GM12878 (cell line): Measurements from ENCODE around the gene SCNM1. TPM values are rescaled to one million over a fixed set of nuclear protein-coding genes. Genes with fewer than 3 reads are reported as not detected.

Source experiments
- ATAC-seq: fragments of 200-7000 bp; cut with Tn5 transposase; 3 replicates; pipeline ENCODE4 v1.9.1; 2020; ENCODE audit warnings: mild to moderate bottlenecking, moderate library complexity
- BruUV-seq: library from RNA; stranded (reverse); fragments of 400-500 nt; replicated peaks from 2 replicates; lab custom pipeline; 2021; lab: Mats Ljungman, UMichigan
- CTCF ChIA-PET: fragments of 300-600 bp; sonication (Branson Sonifier 250); formaldehyde crosslinking; extraction: SDS; loops from one replicate; lab custom pipeline; 2021; ENCODE audit warnings: inconsistent platforms; lab: Yijun Ruan, JAX
- POLR2A ChIA-PET: fragments of 350-600 bp; formaldehyde crosslinking; extraction: SDS; loops from one replicate; lab custom pipeline; 2021; ENCODE audit warnings: inconsistent platforms; lab: Charles Lee
- RAD21 ChIA-PET: fragments of 300-600 bp; sonication (Branson Sonifier 250); formaldehyde crosslinking; loops from one replicate; lab custom pipeline; 2023; ENCODE audit warnings: antibody characterized with exemption; ENCODE audit not compliant: unreplicated experiment; lab: Charles Lee
- SMC1A ChIA-PET: fragments of 300-600 bp; sonication (Branson Sonifier 250); formaldehyde crosslinking; loops from one replicate; lab custom pipeline; 2023; ENCODE audit not compliant: unreplicated experiment, uncharacterized antibody; lab: Charles Lee
- DNase-seq: peaks from one replicate; pipeline ENCODE4 v3.0.0-alpha.2; 2011; ENCODE audit warnings: low read depth, low spot score
- FAIRE-seq: peaks from 3 replicates; lab custom pipeline; 2011; peaks lifted over from hg19 to GRCh38; lab: Jason Lieb, UNC
- H2AFZ ChIP-seq: 2 replicates; pipeline ENCODE4 v1.6.0; 2011; ENCODE audit warnings: low read depth, low read length, control low read depth; ENCODE audit not compliant: control insufficient read depth
- H3K27ac ChIP-seq: 2 replicates; pipeline ENCODE4 v1.5.1; 2011; ENCODE audit warnings: control low read depth; ENCODE audit not compliant: control insufficient read depth, insufficient read depth
- H3K27me3 ChIP-seq, 2 experiments: replicated peaks in 1 of 2; 2 replicates each; pipeline versions ENCODE4 v1.6.0 to v1.6.1; 2011; ENCODE audit warnings: low read length in 1 of 2; ENCODE audit not compliant: control insufficient read depth in 2 of 2, insufficient read depth in 2 of 2
- H3K36me3 ChIP-seq, 2 experiments: 2 replicates each; pipeline ENCODE4 v1.5.1; 2011; ENCODE audit warnings: low read length in 1 of 2; ENCODE audit not compliant: control insufficient read depth in 2 of 2, insufficient read depth in 2 of 2
- H3K4me1 ChIP-seq: 2 replicates; pipeline ENCODE4 v1.6.1; 2011; ENCODE audit warnings: mild to moderate bottlenecking, low read length, moderate library complexity, mixed read lengths; ENCODE audit not compliant: control insufficient read depth, insufficient read depth
- H3K4me2 ChIP-seq: 2 replicates; pipeline ENCODE4 v1.6.0; 2011; ENCODE audit warnings: control low read depth; ENCODE audit not compliant: control insufficient read depth, insufficient read depth
- H3K4me3 ChIP-seq: fragments of 200-600 bp; sonication (generic); 2 replicates; pipeline ENCODE4 v1.5.1; 2016
- H3K79me2 ChIP-seq: 2 replicates; pipeline ENCODE4 v1.6.0; 2011; ENCODE audit warnings: low read length; ENCODE audit not compliant: control insufficient read depth, insufficient read depth
- H3K9ac ChIP-seq: 2 replicates; pipeline ENCODE4 v1.8.0; 2011; ENCODE audit warnings: low read length, control low read depth, mixed read lengths; ENCODE audit not compliant: control insufficient read depth, insufficient read depth
- H3K9me3 ChIP-seq: replicated peaks from 3 replicates; pipeline ENCODE4 v1.5.1; 2011; ENCODE audit warnings: mild to moderate bottlenecking, low read length; ENCODE audit not compliant: control insufficient read depth, insufficient read depth
- H4K20me1 ChIP-seq: 2 replicates; pipeline ENCODE4 v1.6.0; 2011; ENCODE audit not compliant: control insufficient read depth, insufficient read depth
- CREB1 ChIP-seq: IDR thresholded peaks from 2 replicates; pipeline ENCODE4 v1.6.1; 2012; ENCODE audit warnings: low read depth, mild to moderate bottlenecking, inconsistent platforms
- NR2F1 ChIP-seq: fragments of 450-650 bp; conservative IDR thresholded peaks from 2 replicates; pipeline ENCODE4 v1.6.1; 2017; ENCODE audit warnings: mild to moderate bottlenecking
- POLR2AphosphoS5 ChIP-seq: IDR thresholded peaks from 2 replicates; pipeline ENCODE4 v1.6.1; 2011; ENCODE audit warnings: mild to moderate bottlenecking, low read length, inconsistent platforms
- RB1 ChIP-seq: fragments of 450-650 bp; formaldehyde crosslinking; IDR thresholded peaks from 2 replicates; pipeline ENCODE4 v1.6.1; 2017; ENCODE audit warnings: mild to moderate bottlenecking, borderline replicate concordance
- SPI1 ChIP-seq: IDR thresholded peaks from 2 replicates; pipeline ENCODE4 v1.6.1; 2011; ENCODE audit warnings: low read depth, mild to moderate bottlenecking, low read length, moderate library complexity, borderline replicate concordance; ENCODE audit not compliant: insufficient read depth
- TARDBP ChIP-seq: IDR thresholded peaks from 2 replicates; pipeline ENCODE4 v1.6.1; 2016; ENCODE audit warnings: borderline replicate concordance
- TBL1XR1 ChIP-seq: IDR thresholded peaks from 2 replicates; pipeline ENCODE4 v1.6.1; 2012; ENCODE audit warnings: low read depth, low read length, improper control_type of control experiment
- ZNF384 ChIP-seq: IDR thresholded peaks from 2 replicates; pipeline ENCODE4 v1.6.1; 2012; ENCODE audit warnings: low read depth, mild to moderate bottlenecking, low read length, improper control_type of control experiment, borderline replicate concordance
- WGBS: methylation state at CpG from one replicate; pipeline ENCODE4 v1.1.6; 2016; ENCODE audit warnings: low lambda C conversion rate; ENCODE audit not compliant: insufficient replicate concordance, insufficient coverage; ENCODE audit errors: missing lambda C conversion rate; 5-methylcytosine and 5-hydroxymethylcytosine counted together
- in situ Hi-C: fragments of 300-500 bp; cut with MboI; formaldehyde crosslinking; loops from 9 replicates; pipeline ENCODE4 v1.14.3; 2018; ENCODE audit warnings: mixed read lengths
- intact Hi-C: fragments of 100-400 bp; cut with micrococcal nuclease; formaldehyde crosslinking; loops from one replicate; pipeline ENCODE4 v1.14.2; 2022; ENCODE audit not compliant: unreplicated experiment
- polyA plus RNA-seq, 11 experiments: library from polyadenylated mRNA; depleted of rRNA in 4 of 11; unstranded in 6 of 11; stranded (reverse) in 5 of 11; fragments of >200 nt; fragmentation: Nextera tagmentation in 4 of 11; fragmentation: Illumina TruSeq in 1 of 11; extraction: Ambion mirVana in 4 of 11; extraction: Trizol in 1 of 11; gene quantifications; 1 replicate in 1 of 11; 2 replicates in 10 of 11; pipeline versions ENCODE4 v1.2.1 to v1.2.3, GENCODE V29; 2011 to 2016; ENCODE audit warnings: inconsistent platforms in 2 of 11, missing spikeins in 2 of 11, low read depth in 1 of 11
- total RNA-seq, 4 experiments: library from RNA; depleted of rRNA in 3 of 4; stranded (reverse); fragments of >200 nt in 3 of 4; fragmentation: Illumina TruSeq in 1 of 4; extraction: Trizol in 1 of 4; gene quantifications; 2 replicates each; pipeline versions ENCODE4 v1.2.1 to v1.2.3, GENCODE V29; 2013 to 2021

The SCNM1 gene
- total and polyA plus RNA-seq, 10 of the 15 experiments (the other 5 are each of a cell fraction or from before 2014, with no cell fraction given), result 25.8 to 207 (median 76.9) TPM

DNA sequence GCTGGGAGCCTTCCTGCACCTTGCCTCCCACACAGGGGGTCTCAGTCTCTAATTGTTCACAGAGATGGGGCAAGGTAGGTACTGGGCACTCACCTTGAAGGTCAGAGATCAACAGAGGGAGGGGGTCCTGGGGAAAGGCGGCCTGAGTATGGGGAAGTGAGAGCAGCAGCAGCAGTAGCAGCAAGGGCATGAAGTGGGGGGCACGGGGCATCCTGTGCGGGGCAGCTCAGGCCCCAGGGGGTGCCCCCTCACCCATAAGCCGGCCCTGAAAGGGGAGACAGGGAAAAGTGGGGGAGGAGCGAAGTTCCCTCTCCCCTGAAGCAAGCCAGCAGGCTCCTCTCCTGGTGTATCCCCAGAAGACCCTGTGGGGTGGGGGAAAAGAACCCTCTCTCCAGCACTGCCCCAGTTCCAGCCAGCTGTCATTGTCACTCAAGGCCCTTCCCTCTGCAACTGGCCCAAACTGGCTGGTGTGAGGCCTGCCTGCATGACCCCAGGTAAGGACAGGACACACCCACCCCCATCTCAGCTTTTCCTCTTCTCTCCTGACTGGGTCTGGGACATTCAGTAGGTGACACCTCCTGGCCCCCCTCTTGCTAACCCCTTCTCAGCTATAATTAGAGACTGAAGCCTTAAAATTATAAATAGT, 23.4 kb upstream of the SCNM1 start:
- ATAC-seq (no peak), DNase-seq (no peak), FAIRE-seq (no peak)
- POLR2A ChIA-PET, result no interaction called here
- Histone ChIP-seq H4K20me1 (no peaks in the 10 kb centered on the region; the same call in 1 of the 2 replicates), H3K27me3 (peaks cover 0 to 8% of the 10 kb centered on the region in 2 experiments), H3K4me1 (no peaks in the 10 kb centered on the region; the same call in 1 of the 2 replicates), H3K9ac (no peak overlapping the region), H3K4me3 (no peak overlapping the region), H3K79me2 (no peaks in the 10 kb centered on the region), H2AFZ (no peak overlapping the region), H3K36me3 (no peaks in the 10 kb centered on the region), H3K27ac (no peak overlapping the region), H3K9me3 (no peaks in the 10 kb centered on the region), H3K4me2 (no peak overlapping the region)
- no peak for TF ChIP-seq RB1
- TF ChIP-seq POLR2AphosphoS5, result no peak
- TF ChIP-seq CREB1, result no peak
- 0 out of 2 replicates have a peak, but pooled peaks have one; percentile 11 for TF ChIP-seq NR2F1
- no peak for TF ChIP-seq TARDBP
- TF ChIP-seq ZNF384, result no peak
- TF ChIP-seq TBL1XR1, result no peak
- TF ChIP-seq SPI1, result peak; percentile 29; the same call in 1 of the 2 replicates
- CTCF ChIA-PET, result interaction anchor here (0.6 to 3.2 kb wide), 3 partner anchors 12 to 96 kb away, joined by 4 to 16 read pairs (median 4); no protein-coding TSS in a partner anchor
- intact Hi-C loops, result no loop called here
- RAD21 ChIA-PET, result interaction anchor here (1.0 to 1.9 kb wide), 2 partner anchors 14 to 43 kb away, joined by 4 to 5 read pairs; partner anchors contain the start of gene TNFAIP8L2
- in situ Hi-C loops, result no loop called here
- BruUV-seq, result no TSS peak
- WGBS, result 0% methylated on average over 5 of the region's 5 CpGs
- SMC1A ChIA-PET, result interaction anchor here (0.6 to 1.3 kb wide), 2 partner anchors 43 to 97 kb away, joined by 3 read pairs; no protein-coding TSS in a partner anchor
